ENCODE results near the gene TAOK3.

The TAOK3 gene

GRCh38 chr12:118193958-118194357 is 178.7 kb downstream of the TAOK3 start:
- H3K4me3 ChIP-seq (ENCODE audit: low read depth, low read length): no peak overlapping the region
- DNase-seq (ENCODE audit: low read depth): no peak
- TF ChIP-seq CTCF (IDR thresholded peaks at IDR 0.05; ENCODE audit: control insufficient read depth, extremely low read depth, insufficient read depth): no peak

- no peak for TF ChIP-seq CTCF (IDR thresholded peaks at IDR 0.05; ENCODE audit: control insufficient read depth, extremely low read depth, insufficient read depth)
- DNase-seq (ENCODE audit: low read depth): no peak
- H3K4me3 ChIP-seq (ENCODE audit: low read depth, low read length): no peak overlapping the region
Observed at GRCh38 chr12:118193477-118193876, 179.2 kb downstream of the TAOK3 start.

- no peak for TF ChIP-seq CTCF (IDR thresholded peaks at IDR 0.05; ENCODE audit: control insufficient read depth, extremely low read depth, insufficient read depth)
- DNase-seq (ENCODE audit: low read depth): no peak
- no peak overlapping the region for H3K4me3 ChIP-seq (ENCODE audit: low read depth, low read length)
Observed at GRCh38 chr12:118190266-118190665, 182.4 kb downstream of the TAOK3 start.

GRCh38 chr12:118189741-118190191 is 182.9 kb downstream of the TAOK3 start:
- no peak overlapping the region for H3K4me3 ChIP-seq (ENCODE audit: low read depth, low read length)
- no peak for TF ChIP-seq CTCF (IDR thresholded peaks at IDR 0.05; ENCODE audit: control insufficient read depth, extremely low read depth, insufficient read depth)
- no peak for DNase-seq (ENCODE audit: low read depth)

- no peak for DNase-seq (ENCODE audit: low read depth)
- no peak for TF ChIP-seq CTCF (IDR thresholded peaks at IDR 0.05; ENCODE audit: control insufficient read depth, extremely low read depth, insufficient read depth)
- H3K4me3 ChIP-seq (ENCODE audit: low read depth, low read length): no peak overlapping the region
Observed at GRCh38 chr12:118188690-118189371, 183.9 kb downstream of the TAOK3 start.

- TF ChIP-seq CTCF (IDR thresholded peaks at IDR 0.05; ENCODE audit: control insufficient read depth, extremely low read depth, insufficient read depth): no peak
- DNase-seq (ENCODE audit: low read depth): no peak
- no peak overlapping the region for H3K4me3 ChIP-seq (ENCODE audit: low read depth, low read length)
Observed at GRCh38 chr12:118187751-118188435, 184.8 kb downstream of the TAOK3 start.
